GM19372 (cell line): ENCODE data around the gene RASIP1.
"Not testable (repeated sequence)": the region's sequence is repeated elsewhere in the genome, so short reads cannot be mapped to it uniquely, and the experiment has no call there.

Experiments
- ATAC-seq: cut with Tn5 transposase; IDR thresholded peaks from one replicate; pipeline ENCODE4 v1.9.1; 2021; ENCODE audit warnings: mild to moderate bottlenecking, low read depth, moderate library complexity; ENCODE audit not compliant: unreplicated experiment

Gene RASIP1

DNA sequence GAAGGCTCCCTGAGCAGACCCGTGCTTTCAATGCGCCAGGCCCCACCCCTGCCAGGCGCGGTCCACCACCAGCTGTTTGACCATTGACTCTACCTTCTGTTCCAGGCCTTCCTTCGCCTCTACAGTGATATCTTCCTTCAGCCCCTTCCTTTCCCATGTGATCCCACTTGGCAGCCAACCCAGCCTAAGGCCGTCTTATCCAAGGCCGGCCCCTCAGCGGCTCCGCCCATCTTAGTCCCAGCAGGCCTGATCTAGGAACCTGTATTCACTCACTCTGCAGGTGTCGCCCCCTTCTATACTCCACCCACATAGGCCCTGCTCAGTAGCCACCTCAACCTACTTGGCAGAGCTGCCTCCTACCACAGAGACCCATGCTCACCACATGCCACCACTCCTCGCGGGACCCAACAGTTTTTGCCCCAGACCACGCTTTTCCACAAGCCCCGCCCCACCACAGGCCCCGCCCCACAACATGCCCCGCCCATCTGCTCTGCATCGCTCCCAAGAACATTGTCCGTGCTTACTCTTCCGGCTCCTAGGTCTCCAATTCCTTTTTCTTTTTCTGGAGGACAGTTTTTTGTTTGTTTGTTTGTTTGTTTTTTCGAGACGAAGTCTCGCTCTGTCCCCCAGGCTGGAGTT is 2.9 kb downstream of the RASIP1 start:
- no peak for ATAC-seq

GRCh38 chr19:48735031-48735615 is 5.3 kb downstream of the RASIP1 start:
- no peak for ATAC-seq

DNA sequence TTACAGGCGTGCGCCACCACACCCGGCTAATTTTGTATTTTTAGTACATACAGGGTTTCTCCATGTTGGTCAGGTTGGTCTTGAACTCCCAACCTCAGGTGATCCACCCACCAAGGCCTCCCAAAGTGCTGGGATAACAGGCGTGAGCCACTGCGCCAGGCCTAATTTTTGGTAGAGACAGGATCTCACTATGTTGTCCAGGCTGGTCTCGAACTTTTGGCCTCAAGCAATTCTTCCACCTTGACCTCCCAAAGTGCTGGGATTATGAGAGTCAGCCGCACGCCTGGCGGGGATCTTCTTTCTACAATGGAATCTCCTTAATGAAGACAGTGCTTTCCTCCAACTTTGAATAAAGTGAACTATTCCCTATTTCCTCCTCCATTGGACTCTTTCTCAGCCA is 5.8 kb downstream of the RASIP1 start:
- no peak for ATAC-seq

DNA sequence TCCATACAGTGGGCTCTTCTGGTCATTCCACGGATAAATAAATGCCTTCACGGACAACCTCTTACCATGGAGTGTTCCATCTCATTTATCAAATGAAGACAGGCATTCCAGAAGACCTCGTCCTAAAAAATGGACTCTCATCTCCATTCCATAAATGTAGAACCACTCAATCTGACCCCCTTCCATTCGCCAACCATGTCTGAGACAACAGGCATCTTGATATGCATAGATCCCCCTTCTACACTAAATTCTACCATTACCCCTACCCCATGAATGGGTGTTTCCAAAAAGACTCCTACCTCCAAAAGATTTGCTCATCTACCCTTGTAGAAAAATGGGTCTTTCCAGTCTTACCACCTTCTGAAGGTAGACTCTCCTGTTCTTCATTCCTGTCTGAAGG is 9.0 kb downstream of the RASIP1 start:
- no peak for ATAC-seq

GRCh38 chr19:48728911-48729664 is 11.3 kb downstream of the RASIP1 start:
- no peak for ATAC-seq

- ATAC-seq = no peak
These were observed 13.9 kb downstream of the RASIP1 start for GRCh38 chr19:48726556-48726955.

- no peak for ATAC-seq
These were observed 15.3 kb downstream of the RASIP1 start for GRCh38 chr19:48724796-48725753.

- ATAC-seq = no peak
These were observed 18.2 kb downstream of the RASIP1 start for GRCh38 chr19:48722196-48722708.

DNA sequence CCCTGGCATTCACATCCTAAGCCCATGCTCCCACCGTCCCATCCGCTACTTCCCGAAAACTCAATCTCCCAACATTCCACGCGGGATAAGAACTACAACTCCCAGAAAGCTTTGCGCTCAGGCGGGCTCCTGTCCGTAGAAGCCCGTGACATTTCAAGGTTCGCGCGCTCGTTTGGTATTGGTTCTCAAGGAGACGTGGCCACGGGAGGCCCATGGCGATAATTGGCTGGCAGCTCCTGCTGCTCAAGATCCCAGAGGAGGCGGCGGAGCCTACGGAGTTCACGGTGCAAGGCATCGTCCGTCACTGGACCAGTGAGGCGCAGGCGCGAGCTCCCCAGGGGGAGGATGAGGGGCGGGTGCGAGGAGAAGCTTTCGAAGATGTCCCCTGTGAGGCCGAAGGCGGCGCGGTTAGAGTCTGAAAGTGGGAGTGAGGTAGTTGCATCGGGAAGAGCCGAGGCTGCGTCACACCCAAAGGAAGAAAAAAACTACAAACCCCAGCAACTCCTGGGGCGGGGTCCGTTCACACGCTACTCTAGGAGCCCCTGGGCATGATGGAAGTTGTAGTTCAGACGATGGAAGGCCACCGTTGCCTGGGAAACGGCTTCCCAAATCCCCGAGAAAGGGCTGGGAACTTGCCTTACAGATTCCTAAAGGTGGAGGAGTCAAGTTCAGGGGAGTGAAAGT is 19.7 kb downstream of the RASIP1 start:
- ATAC-seq = peak; percentile 78

DNA sequence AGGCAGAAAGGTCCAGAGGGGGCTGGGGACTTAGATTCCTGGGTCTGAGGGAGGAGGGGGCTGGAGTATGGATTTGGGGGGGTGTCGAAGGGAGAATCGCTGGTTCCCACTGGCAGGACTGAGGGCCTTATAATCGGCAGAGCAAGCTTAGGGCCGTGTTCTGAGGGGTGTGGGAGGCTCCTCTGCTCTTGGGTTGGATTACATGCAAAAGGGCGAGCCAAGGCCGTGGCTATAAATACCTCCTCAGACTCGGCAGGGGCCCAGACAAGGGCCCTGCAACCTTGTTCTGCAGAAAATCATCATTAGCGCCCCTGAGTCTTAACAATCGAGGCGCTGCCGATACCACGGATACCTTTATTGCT is 20.2 kb downstream of the RASIP1 start:
- ATAC-seq = no peak

- ATAC-seq = no peak
These were observed 20.9 kb downstream of the RASIP1 start, which contains the start of gene MAMSTR for GRCh38 chr19:48719263-48720171. Gene MAMSTR, minus strand, starts transcription at chr19:48719725. Its CDS starts 694 bp downstream, at chr19:48719031.

DNA sequence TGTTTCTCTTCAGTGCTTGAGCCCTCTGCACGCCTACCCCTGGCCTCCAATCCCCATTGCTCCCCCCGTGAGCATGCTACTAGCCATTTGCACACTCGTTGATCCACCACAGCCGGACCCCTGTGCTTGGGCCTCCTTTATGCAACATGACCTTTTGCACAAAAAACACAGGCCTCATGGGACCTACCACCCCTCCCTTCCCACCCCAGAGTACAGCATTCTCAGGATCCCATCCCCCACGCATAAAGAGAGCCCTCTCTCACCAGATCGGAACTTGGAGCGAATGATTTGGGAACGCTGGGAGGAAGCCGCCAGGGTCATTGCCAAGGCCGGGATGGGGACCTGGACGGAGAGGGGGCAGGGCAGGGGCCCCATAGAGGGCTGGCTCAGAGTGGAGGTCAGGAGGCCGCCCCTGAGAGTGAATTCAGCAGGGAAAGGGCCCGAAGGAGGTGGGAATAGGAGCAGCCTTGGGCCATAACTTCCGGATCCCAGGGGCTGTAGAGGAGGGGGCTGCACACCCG is 21.6 kb downstream of the RASIP1 start:
- ATAC-seq = no peak

GRCh38 chr19:48718106-48718505 is 22.3 kb downstream of the RASIP1 start:
- ATAC-seq = not testable (repeated sequence)

DNA sequence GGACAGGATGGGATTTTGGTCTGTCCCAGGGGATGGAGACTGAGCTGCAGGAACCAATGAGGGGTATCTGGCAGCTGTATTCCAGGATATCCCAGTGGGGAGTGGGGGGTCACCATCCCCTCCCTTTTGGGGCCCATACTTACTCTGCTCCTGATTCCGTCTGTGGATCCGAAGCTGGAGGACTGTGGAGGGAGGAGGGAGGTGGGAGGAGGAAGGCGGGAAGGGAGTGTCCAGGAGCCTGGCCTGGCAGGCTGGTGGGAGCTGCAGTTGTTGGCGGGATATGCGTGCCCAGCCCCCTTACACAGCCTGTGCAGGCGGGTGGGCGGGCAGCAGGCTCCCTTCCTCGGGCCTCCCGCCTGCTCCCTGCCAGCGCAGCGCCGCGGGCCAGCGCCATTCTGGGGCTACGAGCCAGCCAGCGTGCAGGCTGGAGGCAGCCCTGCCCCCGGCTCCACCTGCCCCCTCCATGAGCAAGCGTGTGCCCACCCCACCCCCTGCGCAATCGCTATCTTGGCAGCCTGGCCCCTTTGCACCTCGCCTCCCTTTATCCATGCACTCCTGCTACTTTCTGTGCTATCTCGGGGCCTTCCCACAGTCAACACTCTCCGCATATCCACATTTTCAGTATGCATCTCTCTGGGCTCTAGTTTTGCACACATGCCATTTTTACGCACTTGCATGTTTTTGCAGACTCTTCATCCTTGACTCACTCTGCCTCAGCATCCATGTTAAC is 23.7 kb downstream of the RASIP1 start:
- ATAC-seq = no peak

- no peak for ATAC-seq
These were observed 24.7 kb downstream of the RASIP1 start for GRCh38 chr19:48715681-48716171.

- ATAC-seq = no peak
These were observed 25.4 kb downstream of the RASIP1 start for GRCh38 chr19:48714759-48715675.
